Suppressor macrophage treated with lipopolysaccharide for 4 hours (primary cell): Measurements from ENCODE around the gene SMIM8.
"Not testable (repeated sequence)": the region's sequence is repeated elsewhere in the genome, so short reads cannot be mapped to it uniquely, and the experiment has no call there.

Experiments
- DNase-seq: peaks from one replicate; pipeline ENCODE4 v3.0.0-alpha.2; 2020

SMIM8 gene, protein sequence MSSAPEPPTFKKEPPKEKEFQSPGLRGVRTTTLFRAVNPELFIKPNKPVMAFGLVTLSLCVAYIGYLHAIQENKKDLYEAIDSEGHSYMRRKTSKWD

GRCh38 chr6:87322304-87323212, at the start of gene SMIM8:
SMIM8 (plus strand) TSS chr6:87322588; CDS start chr6:87337032, 14,444 bp downstream.
- peak; percentile 86 for DNase-seq

DNA sequence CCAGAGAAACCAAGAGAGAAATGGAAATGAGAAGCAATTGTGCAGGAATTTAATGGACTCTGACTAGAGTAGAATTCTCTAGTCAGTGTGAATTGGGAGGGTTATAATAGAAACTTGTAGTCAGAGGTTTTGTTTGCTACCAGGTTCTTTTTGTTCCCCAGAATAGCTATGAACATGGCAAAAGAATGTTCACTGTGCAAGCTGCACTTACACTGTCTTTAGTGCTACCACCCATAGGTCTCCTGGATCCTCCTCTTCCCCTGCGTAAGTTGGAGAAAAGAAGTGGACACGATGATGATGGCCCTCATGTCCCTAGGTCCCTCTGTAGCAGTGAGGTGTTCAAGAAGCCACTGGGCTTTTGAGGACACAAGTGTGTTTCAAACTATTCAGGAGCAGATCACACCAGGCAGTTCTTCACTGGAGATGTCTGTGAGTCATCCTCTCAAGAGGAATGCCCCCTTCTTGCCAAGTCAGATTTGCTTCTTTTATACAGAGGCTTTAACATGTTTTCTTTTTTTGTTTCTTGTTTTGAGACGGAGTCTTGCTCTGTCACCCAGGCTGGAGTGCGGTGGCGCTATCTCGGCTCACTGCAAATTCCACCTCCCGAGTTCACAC, 47.6 kb upstream of the SMIM8 start:
- DNase-seq, result no peak

DNA sequence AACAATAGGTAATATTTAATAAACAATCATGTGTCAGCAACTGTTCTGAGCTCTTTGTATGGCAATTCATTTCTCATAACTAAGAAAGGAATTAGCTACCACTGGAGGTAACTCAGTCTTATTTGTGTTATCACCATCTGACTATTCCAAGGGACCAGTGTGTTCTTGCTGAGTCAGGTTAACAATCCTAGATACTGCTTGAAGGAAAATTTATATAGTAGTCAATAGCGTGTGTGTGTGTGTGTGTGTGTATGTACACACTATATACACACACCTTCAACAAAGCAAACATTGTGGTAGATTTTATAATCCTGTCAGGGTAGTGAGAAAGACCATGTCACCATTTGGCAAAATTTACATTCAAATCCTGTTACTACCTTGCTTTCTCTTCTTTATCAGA, 45.8 kb upstream of the SMIM8 start:
- no peak for DNase-seq

DNA sequence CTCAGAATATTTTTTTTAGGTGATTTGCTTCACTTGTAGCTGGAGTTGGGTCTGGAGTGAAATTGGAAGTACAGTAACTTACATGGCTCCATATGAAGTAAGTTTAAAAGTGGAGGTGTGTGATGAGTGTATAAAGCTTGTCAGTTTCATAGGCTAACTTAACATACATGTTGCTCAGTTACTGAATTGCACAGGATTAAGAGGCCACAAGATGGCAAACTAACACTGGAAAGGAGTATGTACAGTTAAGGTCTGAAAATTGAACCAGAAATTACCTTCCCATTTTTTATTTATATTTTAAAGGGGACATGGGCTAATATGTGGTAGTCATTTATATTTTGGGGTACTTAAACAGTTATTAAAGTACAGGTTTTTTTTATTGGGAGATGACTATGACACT, 45.3 kb upstream of the SMIM8 start:
- DNase-seq, result no peak

GRCh38 chr6:87279196-87279595, 43.2 kb upstream of the SMIM8 start:
- DNase-seq, result no peak

GRCh38 chr6:87281426-87281825, 41.0 kb upstream of the SMIM8 start:
- no peak for DNase-seq

GRCh38 chr6:87282743-87283142, 39.6 kb upstream of the SMIM8 start:
- no peak for DNase-seq

DNA sequence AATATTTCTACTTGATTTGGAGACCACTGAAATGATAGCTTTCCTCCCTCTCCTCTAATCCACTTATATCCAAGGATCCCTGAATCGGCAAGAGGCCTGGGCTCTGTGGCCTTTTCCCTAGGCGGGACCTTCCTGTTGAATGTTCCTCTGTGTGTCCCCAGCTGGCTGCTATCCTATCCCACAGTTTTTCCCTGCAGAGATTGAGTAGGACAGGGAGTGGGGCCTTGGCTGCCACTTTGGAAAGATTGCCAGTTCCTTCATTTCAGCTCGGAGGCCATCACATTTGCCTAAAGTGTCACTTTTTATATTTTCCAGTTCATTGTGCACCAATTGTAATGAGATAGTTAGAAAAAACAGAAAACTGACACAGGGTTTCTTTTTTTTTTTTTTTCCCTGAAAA, 38.9 kb upstream of the SMIM8 start:
- no peak for DNase-seq

DNA sequence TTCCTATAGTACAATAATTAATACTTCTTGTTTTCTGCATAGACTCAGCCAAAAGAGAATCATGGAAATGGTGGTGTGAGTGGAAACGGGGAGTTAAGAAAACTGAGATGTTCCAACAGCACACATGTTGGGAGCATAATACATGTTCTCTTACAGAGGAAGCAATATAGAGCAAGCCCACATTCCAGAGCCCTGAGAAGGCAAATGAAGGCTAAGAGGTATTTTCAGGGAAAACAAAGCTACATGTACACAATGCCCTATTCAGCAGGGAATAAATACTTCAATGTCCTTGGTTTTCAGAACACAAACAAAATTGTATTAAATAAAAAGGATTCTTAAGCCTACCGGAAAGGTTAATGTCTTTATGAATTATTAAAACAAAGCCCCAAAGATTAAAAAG, 35.1 kb upstream of the SMIM8 start:
- DNase-seq, result no peak

DNA sequence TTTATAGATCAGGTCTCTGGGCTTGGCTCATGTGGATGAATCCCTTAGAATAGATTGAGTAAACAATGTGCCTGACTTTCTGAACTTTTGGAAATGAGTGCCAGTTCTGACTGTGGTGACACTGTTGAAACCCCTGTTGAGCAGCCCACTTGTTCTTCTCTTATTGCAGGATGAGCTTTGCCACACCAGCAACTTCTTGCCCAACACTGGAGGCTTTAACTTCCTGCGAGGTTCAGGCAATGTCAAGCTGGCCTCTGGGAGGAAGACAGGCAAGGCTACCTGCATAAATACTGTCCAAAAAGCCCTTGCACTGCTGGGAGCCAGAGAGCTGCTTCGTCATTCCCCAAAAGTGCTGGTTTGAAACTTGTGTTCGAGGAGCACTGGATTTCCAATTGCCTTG, 32.8 kb upstream of the SMIM8 start:
- no peak for DNase-seq

- no peak for DNase-seq
These were observed 30.5 kb upstream of the SMIM8 start for GRCh38 chr6:87291883-87292282.

GRCh38 chr6:87293526-87293925, 28.9 kb upstream of the SMIM8 start:
- DNase-seq, result no peak

DNA sequence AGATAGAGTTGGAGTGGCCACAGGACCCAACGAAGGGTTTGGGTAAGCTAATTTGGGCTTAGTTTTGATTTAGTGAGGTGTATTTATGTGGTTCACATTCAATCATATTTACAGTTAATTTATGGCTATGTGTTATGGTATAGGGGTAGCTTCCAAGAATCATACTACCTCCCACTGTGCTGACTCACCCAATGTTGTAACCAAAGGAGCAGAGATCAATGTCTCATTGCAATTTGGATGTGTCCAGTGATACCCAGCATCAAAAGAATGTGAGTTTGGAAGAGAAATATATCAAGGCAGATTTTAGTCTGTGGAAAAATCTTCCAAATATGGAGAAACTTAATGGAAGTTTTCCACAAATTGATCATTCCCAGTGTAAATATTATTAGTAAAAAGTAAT, 25.3 kb upstream of the SMIM8 start:
- no peak for DNase-seq

DNA sequence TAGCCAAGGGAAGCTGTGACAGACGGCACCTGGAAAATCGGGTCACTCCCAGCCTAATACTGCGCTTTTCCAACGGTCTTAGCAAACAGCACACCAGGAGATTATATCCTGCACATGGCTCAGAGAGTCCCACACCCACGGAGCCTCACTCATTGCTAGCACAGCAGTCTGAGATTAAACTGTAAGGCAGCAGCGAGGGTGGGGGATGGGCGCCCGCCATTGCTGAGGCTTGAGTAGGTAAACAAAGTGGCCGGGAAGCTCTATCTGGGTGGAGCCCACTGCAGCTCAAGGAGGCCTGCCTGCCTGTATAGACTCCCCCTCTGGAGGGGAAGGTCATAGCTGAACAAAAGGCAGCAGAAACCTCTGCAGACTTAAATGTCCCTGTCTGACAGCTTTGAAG, 21.1 kb upstream of the SMIM8 start:
- DNase-seq, result not testable (repeated sequence)

DNA sequence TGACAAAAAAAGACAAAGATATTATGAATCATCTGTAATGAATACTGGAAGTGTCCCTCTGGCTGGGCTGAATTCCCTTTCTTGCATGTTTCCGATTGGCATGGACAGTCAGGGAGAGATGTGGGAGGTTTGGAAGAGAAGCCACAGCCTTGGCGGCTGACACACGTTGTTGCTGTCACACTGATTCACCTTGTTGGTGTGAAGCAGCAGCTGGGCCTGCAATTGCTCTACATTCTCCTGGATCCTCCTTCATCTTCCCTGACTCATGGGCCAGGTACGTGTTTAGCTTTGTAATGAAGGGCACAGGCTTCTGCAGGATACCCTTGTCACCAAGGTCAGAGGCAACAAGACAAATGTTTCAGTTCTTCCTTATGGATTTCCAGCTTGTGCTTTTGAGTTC, 13.4 kb upstream of the SMIM8 start:
- no peak for DNase-seq

DNA sequence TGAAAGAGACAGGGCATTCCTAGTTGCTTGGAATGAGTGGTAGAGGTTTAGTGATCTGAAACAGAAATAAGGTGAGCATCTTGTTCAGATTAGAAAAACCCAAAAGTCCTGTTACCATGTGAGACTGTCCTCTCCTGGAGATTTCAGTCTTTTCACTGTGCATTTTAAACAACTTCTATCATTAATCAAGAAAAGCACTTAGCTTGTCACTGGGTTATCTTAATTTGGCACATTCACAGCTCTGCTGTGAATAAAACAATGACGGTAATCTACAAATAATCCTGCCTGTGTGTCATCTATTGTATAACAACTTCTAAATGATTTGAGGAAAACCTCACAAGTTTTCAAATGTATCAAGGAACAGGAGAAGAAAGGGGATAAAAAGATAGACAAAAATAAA, 9.5 kb upstream of the SMIM8 start:
- no peak for DNase-seq

DNA sequence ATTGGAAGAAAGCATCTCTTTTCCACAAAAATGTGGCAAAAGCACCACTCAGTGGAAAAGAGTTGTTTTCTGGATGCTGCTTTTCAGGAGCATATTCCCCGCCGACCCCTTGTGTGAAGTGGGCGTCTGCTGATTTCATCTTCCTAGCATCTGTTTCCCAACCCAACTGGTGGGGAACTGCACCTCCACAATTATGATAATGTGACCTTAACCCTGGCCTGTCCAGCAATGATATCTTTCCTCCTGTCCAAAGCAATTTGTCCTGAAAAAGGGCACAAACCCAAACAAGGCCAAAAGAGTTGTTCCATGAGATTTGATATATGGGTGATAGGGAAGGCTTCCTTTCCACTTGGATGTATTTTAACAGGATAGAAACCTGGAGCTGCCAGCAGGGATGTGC, 7.3 kb upstream of the SMIM8 start:
- no peak for DNase-seq

GRCh38 chr6:87319271-87319987, 3.0 kb upstream of the SMIM8 start:
- no peak for DNase-seq

- DNase-seq, result not testable (repeated sequence)
These were observed 1.5 kb downstream of the SMIM8 start for GRCh38 chr6:87323880-87324279.

- DNase-seq, result no peak
These were observed 8.6 kb downstream of the SMIM8 start for GRCh38 chr6:87330961-87331360.

GRCh38 chr6:87333033-87333432, 10.6 kb downstream of the SMIM8 start:
- DNase-seq, result no peak

GRCh38 chr6:87333591-87334181, 11.3 kb downstream of the SMIM8 start:
- DNase-seq, result no peak

- no peak for DNase-seq
These were observed 12.3 kb downstream of the SMIM8 start for GRCh38 chr6:87334683-87335082.
